Measurements from ENCODE around the gene RPS6KA5.

The RPS6KA5 gene

GRCh38 chr14:91022622-91023028 is 37.8 kb downstream of the RPS6KA5 start:
- DNase-seq, result peak; percentile 13

- DNase-seq, result no peak
These were observed 38.3 kb downstream of the RPS6KA5 start for GRCh38 chr14:91021991-91022621.

DNA sequence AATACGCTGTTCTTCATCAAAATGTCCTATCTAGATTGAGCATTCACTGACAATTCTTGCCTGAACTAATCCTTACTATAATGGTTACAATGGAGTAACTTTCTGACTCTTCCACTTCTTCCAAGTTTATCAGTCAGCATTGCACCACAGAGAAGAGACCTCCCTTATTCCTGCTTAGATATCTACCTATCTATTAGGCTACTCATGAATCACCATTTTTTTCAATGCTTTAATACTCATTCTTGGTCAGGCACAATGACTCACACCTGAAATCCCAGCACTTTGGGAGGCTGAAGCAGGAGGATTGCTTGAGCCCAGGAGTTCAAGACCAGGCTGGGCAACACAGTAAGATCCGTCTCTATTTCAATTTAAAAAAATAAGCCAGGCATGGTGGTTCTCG is 39.3 kb downstream of the RPS6KA5 start:
- no peak for DNase-seq

- no peak for DNase-seq
These were observed 40.8 kb downstream of the RPS6KA5 start for GRCh38 chr14:91019673-91020072.

DNA sequence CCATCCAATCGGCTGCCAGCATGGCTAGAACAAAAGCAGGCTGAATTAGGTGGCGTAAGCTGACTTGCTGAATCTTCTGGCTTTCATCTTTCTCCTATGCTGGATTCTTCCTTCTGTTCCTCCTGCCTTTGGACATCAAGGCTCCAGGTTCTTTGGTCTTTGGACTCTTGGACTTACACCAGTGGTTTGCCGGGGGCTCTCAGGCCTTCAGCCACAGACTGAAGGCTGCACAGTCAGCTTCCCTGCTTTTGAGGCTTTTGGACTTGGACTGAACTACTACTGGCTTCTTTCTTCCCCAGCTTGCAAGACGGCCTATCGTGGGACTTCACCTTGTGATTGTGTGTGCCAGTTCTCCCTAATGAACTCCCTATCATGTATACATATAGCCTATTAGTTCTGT is 42.0 kb downstream of the RPS6KA5 start:
- DNase-seq, result no peak

DNA sequence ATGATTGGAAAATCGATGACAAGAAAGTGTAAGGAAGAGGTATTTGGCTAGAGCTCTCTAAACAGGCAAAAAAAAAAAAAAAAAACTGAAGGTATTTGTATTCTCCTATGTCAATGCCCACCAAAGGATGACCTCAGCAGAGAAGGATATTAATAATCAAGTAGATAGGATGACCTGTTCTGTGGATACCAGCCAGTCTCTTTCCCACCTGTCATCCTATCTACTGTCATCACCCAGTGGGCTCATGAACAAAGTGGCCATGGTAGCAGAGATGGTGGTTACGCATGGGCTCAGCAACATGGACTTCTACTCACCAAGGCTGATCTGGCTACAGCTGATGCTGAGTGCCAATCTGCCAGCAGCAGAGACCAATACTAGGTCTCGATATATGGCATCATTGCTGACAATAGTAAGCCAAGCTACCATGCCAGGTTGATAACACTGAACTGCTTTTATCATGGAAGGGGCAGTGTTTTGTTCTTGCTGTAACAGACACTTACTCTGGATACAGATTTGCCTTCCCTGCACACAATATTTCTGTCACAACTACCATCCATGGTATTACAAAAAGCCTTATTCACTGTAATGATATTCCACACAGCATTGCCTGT is 43.5 kb downstream of the RPS6KA5 start:
- DNase-seq, result no peak

DNA sequence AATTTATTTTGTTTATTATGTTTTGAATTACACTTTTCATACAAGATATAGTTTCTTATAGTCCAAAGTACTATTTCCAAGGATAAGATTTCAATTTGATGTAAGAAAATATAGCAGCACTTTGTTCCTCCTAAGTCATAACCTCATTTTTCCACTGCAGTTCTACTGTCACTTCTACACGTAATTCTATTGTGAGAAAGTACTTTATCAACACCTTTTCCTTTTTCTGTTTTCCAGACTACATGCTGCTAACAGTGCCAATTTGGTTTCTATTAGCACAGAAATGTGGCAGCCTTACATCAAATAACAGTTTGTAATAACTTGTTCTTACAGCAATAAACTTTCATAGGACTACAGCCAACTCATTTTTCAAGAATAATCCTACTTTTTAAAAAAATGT is 45.0 kb downstream of the RPS6KA5 start:
- DNase-seq, result no peak

- DNase-seq, result no peak
These were observed 48.4 kb downstream of the RPS6KA5 start for GRCh38 chr14:91012045-91012444.

DNA sequence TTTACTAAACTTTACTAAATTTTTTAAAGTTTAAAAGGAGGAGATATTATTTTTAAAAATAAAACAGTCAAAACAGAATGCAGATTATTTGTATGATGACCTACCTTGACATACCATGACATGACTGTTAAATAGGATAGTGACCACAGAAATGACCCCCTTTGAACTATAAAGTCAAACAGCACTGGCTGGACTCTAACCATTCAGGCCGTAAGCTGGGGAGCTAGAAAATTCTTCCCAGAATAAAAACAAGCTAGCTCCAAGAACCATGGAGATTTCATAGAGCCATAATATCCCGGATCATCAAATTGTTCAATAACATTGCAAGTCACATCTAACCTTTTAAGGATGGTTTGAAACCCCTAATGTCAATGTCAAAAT is 50.3 kb downstream of the RPS6KA5 start:
- DNase-seq, result no peak

- DNase-seq, result no peak
These were observed 50.8 kb downstream of the RPS6KA5 start for GRCh38 chr14:91009501-91010152.

DNA sequence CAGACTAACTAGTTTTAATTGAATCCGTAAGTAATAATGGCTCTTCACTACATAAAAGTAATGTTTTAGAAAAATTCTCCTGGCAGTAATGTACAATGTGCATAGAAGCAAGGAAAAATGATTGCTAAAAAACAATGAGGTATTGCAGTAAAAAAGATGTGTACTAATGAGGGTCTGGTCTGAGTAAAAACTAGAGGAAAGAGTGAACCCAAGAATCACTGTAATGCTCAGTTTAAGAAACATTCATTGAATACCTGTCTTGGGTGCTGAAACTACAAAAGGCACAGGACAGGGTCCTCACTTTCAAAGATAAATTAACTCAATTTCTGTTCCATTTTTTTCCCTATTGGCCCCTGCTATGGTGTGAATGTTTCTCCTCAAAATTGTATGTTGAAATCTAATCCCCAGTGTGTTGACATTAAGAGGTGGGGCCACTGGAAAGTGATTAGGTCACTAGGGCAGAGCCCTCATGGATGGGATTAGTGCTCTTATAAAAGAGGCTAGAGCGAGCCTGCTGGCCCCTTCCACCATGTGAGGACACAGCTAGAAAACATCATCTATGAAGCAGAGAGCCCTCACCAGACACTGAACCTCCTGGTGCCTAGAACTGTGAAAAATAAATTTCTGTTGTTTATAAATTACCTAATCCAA is 51.6 kb downstream of the RPS6KA5 start:
- no peak for DNase-seq

- no peak for DNase-seq
These were observed 54.7 kb downstream of the RPS6KA5 start for GRCh38 chr14:91005716-91006115.

GRCh38 chr14:91004987-91005386 is 55.5 kb downstream of the RPS6KA5 start:
- DNase-seq, result no peak

GRCh38 chr14:90999299-90999698 is 61.1 kb downstream of the RPS6KA5 start:
- no peak for DNase-seq

- no peak for DNase-seq
These were observed 63.5 kb downstream of the RPS6KA5 start for GRCh38 chr14:90996967-90997366.

DNA sequence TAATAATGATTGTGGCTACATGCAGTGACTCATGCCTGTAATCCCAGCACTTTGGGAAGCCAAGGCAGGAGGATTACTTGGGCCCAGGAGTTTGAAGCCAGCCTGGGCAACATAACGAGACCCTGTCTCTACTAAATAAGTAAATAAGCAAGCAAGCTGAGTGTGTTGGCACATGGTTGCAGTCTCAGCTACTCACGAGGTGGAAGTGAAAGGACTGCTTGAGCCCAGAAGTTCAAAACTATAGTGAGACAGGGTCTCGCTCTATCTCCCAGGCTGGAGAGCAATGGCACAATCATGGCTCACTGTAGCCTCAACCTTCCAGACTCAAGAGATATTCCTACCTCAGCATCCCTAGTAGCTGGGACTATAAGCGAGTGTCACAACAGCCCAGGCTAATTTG is 64.7 kb downstream of the RPS6KA5 start:
- DNase-seq, result no peak

- no peak for DNase-seq
These were observed 66.6 kb downstream of the RPS6KA5 start for GRCh38 chr14:90993792-90994191.

- no peak for DNase-seq
These were observed 68.6 kb downstream of the RPS6KA5 start for GRCh38 chr14:90991690-90992443.

GRCh38 chr14:90990141-90990540 is 70.3 kb downstream of the RPS6KA5 start:
- DNase-seq, result no peak

GRCh38 chr14:90987140-90987539 is 73.3 kb downstream of the RPS6KA5 start:
- DNase-seq, result no peak

GRCh38 chr14:90986510-90986909 is 73.9 kb downstream of the RPS6KA5 start:
- no peak for DNase-seq

DNA sequence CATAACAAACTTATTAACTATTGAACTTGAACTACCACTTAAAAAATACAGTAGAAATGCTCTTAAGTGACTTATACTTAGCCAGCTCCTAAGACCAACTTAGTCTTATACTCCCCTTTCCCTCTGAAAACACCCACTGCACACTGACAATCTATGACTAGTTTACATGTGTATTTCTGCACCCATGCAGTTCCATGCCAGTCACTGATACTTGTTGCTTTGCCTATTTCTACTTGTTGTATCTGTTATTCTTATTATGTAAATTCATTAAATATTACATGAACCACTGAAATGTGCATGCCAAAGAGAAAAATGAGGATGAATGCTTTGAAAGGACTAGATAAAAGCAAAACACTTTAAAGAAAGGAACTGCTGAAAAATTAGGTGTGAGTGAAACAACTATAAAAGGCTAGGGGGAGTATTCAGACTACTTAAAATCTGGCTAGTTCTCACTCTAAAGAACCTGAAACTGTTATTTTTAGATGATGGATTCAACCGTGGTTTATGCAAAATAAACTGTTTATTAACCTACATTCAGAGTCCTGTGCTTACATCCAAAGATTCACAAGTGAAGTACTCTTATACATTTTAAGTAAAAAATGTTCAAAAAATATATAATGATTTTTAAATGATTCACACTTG is 74.7 kb downstream of the RPS6KA5 start:
- no peak for DNase-seq

DNA sequence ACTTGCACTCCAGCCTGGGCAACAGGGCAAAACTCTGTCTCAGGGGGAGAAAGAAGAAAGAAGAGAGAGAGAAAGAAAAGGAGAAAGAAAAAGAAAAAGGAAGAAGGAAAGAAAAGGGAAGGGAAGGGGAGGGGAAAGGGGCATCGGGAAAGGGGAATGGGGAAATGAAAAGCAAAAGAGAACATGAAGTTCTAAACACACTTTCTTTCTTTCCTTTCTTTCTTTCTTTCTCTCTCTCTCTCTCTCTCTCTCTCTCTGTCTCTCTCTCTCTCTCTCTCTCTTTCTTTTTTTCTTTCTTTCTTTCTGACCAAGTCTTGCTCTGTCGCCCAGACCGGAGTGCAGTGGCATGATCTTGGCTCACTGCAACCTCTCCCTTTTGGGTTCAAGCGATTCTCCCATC is 76.9 kb downstream of the RPS6KA5 start:
- no peak for DNase-seq

Data from CD4-positive, alpha-beta T cell treated with Interleukin-6 for 4 hours (primary cell).